ENCODE measurements around the gene CACNA1D. TPM values are rescaled to one million over a fixed set of nuclear protein-coding genes. Genes with fewer than 3 reads are reported as not detected.
A peak's percentile ranks its signal among the peaks of the same experiment; 100 is the strongest.

CACNA1D gene
- total and polyA plus RNA-seq, 8 donors: 5.3 to 22.8 (median 11.6) TPM

DNA sequence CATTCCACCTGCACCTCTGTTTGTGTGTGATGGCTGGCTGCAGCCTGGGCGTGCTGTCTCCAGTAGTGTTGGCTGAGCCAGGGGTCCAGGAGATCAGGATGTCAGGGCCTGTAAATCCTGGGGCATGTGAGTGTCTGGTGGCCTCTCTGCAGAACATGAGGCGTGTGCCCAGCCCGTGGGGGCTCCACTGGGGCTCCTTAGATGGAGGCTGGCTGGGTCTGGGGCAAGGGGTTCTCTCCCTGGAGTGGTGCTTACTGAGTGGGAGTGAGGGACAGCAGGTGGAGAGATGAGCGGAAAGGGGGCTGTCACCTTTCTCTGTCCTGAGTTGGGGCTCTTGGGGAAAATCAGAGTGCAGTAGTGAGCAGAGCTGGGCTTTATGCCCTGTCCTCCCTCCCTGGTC, 199.6 kb downstream of the CACNA1D start:
- no peak for DNase-seq
- H3K27me3 ChIP-seq: no peaks in the 10 kb centered on the region
- intact Hi-C loops (cut with DNase I): no loop called here
- no peak overlapping the region for H3K4me3 ChIP-seq
- no peak for ATAC-seq
- no peak for FAIRE-seq
- H3K9me3 ChIP-seq: no peaks in the 10 kb centered on the region
- TF ChIP-seq CTCF (IDR thresholded peaks at IDR 0.05): no peak
- no peaks in the 10 kb centered on the region for H3K4me1 ChIP-seq
- 83 to 94% methylated on average over 4 of the region's 4 CpGs for WGBS, 2 donors
- no peak overlapping the region for H3K27ac ChIP-seq
- no peaks in the 10 kb centered on the region for H3K36me3 ChIP-seq

DNA sequence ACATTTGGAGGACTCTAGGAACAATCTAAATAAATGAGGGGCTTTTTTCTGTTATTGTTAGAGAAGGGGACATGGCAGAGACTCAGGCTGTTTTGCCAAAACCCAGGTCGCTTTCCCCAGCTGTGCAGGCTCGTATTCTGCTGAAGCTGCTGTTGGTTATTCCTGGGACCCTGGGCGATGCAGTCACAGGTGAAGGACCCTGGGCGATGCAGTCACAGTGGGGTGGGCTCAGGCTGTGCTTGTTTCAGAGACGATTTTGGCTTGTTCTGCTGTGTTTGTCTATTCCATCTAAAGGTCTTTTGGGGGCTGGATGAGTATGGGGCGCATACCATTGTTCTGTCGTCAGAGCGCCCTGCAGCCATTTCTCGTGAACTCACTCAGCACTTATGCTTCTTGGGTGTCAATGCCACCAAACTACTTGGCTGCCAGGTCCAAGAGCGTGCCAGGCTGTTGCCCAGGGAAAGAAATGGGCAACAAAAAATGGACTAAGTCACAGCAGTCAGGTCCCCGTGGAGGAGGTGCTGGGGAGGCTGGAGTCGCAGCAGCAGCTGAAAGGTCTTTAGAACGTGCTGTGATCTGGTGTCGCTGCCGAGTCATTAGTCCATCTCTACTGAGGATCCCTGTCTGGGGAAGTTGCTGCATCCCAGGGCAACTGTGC, 200.4 kb downstream of the CACNA1D start:
- TF ChIP-seq CTCF (IDR thresholded peaks at IDR 0.05): no peak
- 76 to 90% methylated on average over 15 of the region's 15 CpGs for WGBS, 2 donors
- Histone ChIP-seq H3K9me3 (no peaks in the 10 kb centered on the region), H3K27ac (no peak overlapping the region), H3K36me3 (no peaks in the 10 kb centered on the region), H3K4me3 (no peak overlapping the region), H3K4me1 (no peaks in the 10 kb centered on the region), H3K27me3 (no peaks in the 10 kb centered on the region)
- FAIRE-seq: no peak
- intact Hi-C loops (cut with DNase I): no loop called here
- DNase-seq: no peak
- ATAC-seq: no peak

DNA sequence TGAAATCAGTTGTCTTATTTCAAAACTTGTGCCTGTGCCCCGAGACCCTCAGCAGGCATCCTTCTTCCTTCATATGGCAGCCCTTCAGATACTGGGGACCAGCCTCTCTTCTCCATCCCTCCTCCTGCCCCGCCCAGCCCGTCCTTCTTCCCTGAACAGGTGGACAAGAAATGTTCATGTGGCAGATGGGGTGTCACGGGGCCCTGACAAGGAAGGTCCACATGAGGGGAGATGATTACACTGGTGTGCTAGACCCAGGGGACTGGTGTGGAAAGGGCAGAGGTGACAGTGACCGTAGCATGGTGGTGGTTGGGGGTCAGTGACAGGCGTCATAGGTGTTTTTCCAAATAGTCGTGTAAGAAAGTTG, 200.9 kb downstream of the CACNA1D start:
- Histone ChIP-seq H3K27ac (no peak overlapping the region), H3K4me3 (no peak overlapping the region), H3K9me3 (no peaks in the 10 kb centered on the region), H3K4me1 (no peaks in the 10 kb centered on the region), H3K36me3 (no peaks in the 10 kb centered on the region), H3K27me3 (no peaks in the 10 kb centered on the region)
- no peak for TF ChIP-seq CTCF (IDR thresholded peaks at IDR 0.05)
- WGBS, 2 donors: 68 to 78% methylated on average over 7 of the region's 7 CpGs
- ATAC-seq (no peak), DNase-seq (no peak), FAIRE-seq (no peak)
- intact Hi-C loops (cut with DNase I): no loop called here

GRCh38 chr3:53696401-53697172, 202.2 kb downstream of the CACNA1D start:
- Histone ChIP-seq H3K4me1 (no peaks in the 10 kb centered on the region), H3K9me3 (no peaks in the 10 kb centered on the region), H3K27me3 (no peaks in the 10 kb centered on the region), H3K27ac (no peak overlapping the region), H3K36me3 (no peaks in the 10 kb centered on the region), H3K4me3 (no peak overlapping the region)
- TF ChIP-seq CTCF (IDR thresholded peaks at IDR 0.05): no peak
- 67 to 69% methylated on average over 4 of the region's 4 CpGs for WGBS, 2 donors
- intact Hi-C loops (cut with DNase I): no loop called here
- ATAC-seq (peak in 2 of 4 donors; percentile 34 to 51), DNase-seq (no peak), FAIRE-seq (no peak)

DNA sequence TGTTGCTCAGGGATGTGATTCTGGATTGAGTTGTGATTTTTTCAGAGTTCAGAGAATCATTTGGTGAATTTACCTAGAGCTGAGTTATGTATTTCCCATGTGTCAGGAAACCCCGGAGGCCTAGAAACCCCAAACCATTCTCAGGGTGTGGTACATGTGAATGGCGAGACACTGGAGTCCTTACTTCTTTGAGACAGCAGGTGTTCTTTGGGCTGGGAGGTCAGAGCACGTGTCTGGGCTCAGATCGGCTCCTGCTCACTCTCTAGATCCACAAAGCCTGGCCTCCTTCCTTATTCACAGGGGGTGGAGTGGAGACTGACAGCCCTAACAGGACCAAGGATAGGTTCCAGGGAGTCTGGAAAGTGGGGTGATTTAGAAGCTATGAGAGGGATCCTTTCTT, 206.0 kb downstream of the CACNA1D start:
- no peaks in the 10 kb centered on the region for H3K9me3 ChIP-seq
- FAIRE-seq (no peak), DNase-seq (no peak), ATAC-seq (no peak)
- intact Hi-C loops (cut with DNase I): loop anchor here in 1 of 3 donors (10.0 kb wide), 1 partner anchor 396 kb away; no protein-coding TSS in a partner anchor
- H3K4me1 ChIP-seq: no peaks in the 10 kb centered on the region
- no peak for TF ChIP-seq CTCF (IDR thresholded peaks at IDR 0.05)
- H3K4me3 ChIP-seq: no peak overlapping the region
- WGBS, 2 donors: 69 to 86% methylated on average over 4 of the region's 4 CpGs
- H3K36me3 ChIP-seq: no peaks in the 10 kb centered on the region
- H3K27me3 ChIP-seq: no peaks in the 10 kb centered on the region
- H3K27ac ChIP-seq: no peak overlapping the region
